Body of pancreas (tissue), 4 donors: Measurements from ENCODE around the gene TEX53. TPM values are rescaled to one million over a fixed set of nuclear protein-coding genes. Genes with fewer than 3 reads are reported as not detected.

Experiments used
- ATAC-seq: fragments of 150-250 bp; one replicate; pipeline ENCODE4 v1.9.1; 2016
- DNase-seq, 4 donors: peaks; one replicate each; pipeline ENCODE4 v3.0.0-alpha.2; 2019
- H3K27ac ChIP-seq, 4 donors: fragments of 200-600 bp; sonication (generic); 1 replicate in 3 of 4; 2 replicates in 1 of 4; pipeline versions ENCODE4 v1.5.1 to v1.6.1; 2016 to 2019; ENCODE audit warnings: mild to moderate bottlenecking in 1 of 4, mixed read lengths in 1 of 4, moderate library complexity in 1 of 4
- H3K27me3 ChIP-seq, 2 donors: fragments of 200-600 bp; sonication (generic); one replicate each; pipeline ENCODE4 v1.6.0; 2016; ENCODE audit warnings: mild to moderate bottlenecking in 1 of 2
- H3K36me3 ChIP-seq, 2 donors: fragments of 200-600 bp; sonication (generic); replicated peaks in 1 of 2; 2 replicates each; pipeline ENCODE4 v1.5.1; 2016; ENCODE audit warnings: low read depth in 2 of 2; ENCODE audit not compliant: insufficient read depth in 1 of 2
- H3K4me1 ChIP-seq: fragments of 200-600 bp; sonication (generic); one replicate; pipeline ENCODE4 v1.6.0; 2016
- H3K4me3 ChIP-seq, 2 donors: fragments of 200-600 bp; sonication (generic); 1 replicate in 1 of 2; 2 replicates in 1 of 2; pipeline ENCODE4 v1.5.1; 2016 to 2019
- H3K9me3 ChIP-seq, 3 donors: fragments of 200-600 bp; sonication (generic); 1 replicate in 2 of 3; 2 replicates in 1 of 3; pipeline ENCODE4 v1.5.1; 2016
- POLR2A ChIP-seq, 3 donors: fragments of 450-650 bp; IDR thresholded peaks; one replicate each; pipeline ENCODE4 v1.6.1; 2016; ENCODE audit warnings: antibody characterized with exemption in 3 of 3, mild to moderate bottlenecking in 2 of 3
- WGBS, 2 donors: methylation state at CpG; one replicate each; pipeline ENCODE4 v1.1.5; 2017; 5-methylcytosine and 5-hydroxymethylcytosine counted together
- intact Hi-C: fragments of 100-400 bp; cut with DNase I; formaldehyde crosslinking; loops from one replicate; pipeline ENCODE4 v1.15.1; 2023
- total RNA-seq, 2 donors: library from RNA; depleted of rRNA; stranded (reverse); fragments of >200 nt; gene quantifications; one replicate each; pipeline ENCODE4 v1.1.0, GENCODE V29; 2016
- TF ChIP-seq, protein P1 (sequence below), 7 experiments: fragments of 450-650 bp in 4 of 7; fragments of 200-600 bp in 3 of 7; sonication (generic) in 3 of 7; IDR thresholded peaks; one replicate each; pipeline ENCODE4 v1.5.1; 2016 to 2019; ENCODE audit warnings: antibody characterized with exemption in 7 of 7

TEX53 gene
- total RNA-seq, 2 donors from 2014 or later, result not detected

- Histone ChIP-seq H3K4me1 (no peaks in the 10 kb centered on the region), H3K27me3 (no peaks in the 10 kb centered on the region), H3K36me3 (no peaks in the 10 kb centered on the region), H3K9me3 (no peaks in the 10 kb centered on the region), H3K27ac (no peak overlapping the region), H3K4me3 (no peak overlapping the region)
- intact Hi-C loops, result no loop called here
- 39 to 49% methylated on average over 3 of the region's 3 CpGs for WGBS, 2 donors
- TF ChIP-seq POLR2A (IDR thresholded peaks at IDR 0.05), result no peak
- TF ChIP-seq, protein P1, sequence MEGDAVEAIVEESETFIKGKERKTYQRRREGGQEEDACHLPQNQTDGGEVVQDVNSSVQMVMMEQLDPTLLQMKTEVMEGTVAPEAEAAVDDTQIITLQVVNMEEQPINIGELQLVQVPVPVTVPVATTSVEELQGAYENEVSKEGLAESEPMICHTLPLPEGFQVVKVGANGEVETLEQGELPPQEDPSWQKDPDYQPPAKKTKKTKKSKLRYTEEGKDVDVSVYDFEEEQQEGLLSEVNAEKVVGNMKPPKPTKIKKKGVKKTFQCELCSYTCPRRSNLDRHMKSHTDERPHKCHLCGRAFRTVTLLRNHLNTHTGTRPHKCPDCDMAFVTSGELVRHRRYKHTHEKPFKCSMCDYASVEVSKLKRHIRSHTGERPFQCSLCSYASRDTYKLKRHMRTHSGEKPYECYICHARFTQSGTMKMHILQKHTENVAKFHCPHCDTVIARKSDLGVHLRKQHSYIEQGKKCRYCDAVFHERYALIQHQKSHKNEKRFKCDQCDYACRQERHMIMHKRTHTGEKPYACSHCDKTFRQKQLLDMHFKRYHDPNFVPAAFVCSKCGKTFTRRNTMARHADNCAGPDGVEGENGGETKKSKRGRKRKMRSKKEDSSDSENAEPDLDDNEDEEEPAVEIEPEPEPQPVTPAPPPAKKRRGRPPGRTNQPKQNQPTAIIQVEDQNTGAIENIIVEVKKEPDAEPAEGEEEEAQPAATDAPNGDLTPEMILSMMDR (IDR thresholded peaks at IDR 0.05), result no peak
- DNase-seq (peak in 2 of 4 donors; percentile 28 to 41), ATAC-seq (no peak)
Measured at GRCh38 chr9:114677418-114677817, 19.8 kb upstream of the TEX53 start.

GRCh38 chr9:114676901-114677300, 19.3 kb upstream of the TEX53 start:
- H3K9me3 ChIP-seq, result no peaks in the 10 kb centered on the region
- H3K27me3 ChIP-seq, result no peaks in the 10 kb centered on the region
- intact Hi-C loops, result no loop called here
- no peak overlapping the region for H3K4me3 ChIP-seq
- H3K36me3 ChIP-seq, result no peaks in the 10 kb centered on the region
- DNase-seq (no peak), ATAC-seq (no peak)
- no peak overlapping the region for H3K27ac ChIP-seq
- WGBS, 2 donors, result 87 to 91% methylated on average over 4 of the region's 4 CpGs
- no peak for TF ChIP-seq POLR2A (IDR thresholded peaks at IDR 0.05)
- TF ChIP-seq, protein P1 (IDR thresholded peaks at IDR 0.05), result no peak
- H3K4me1 ChIP-seq, result peaks cover 4% of the 10 kb centered on the region

GRCh38 chr9:114674798-114675540, 17.4 kb upstream of the TEX53 start:
- 83 to 89% methylated on average over 3 of the region's 3 CpGs for WGBS, 2 donors

GRCh38 chr9:114674076-114674797, 16.6 kb upstream of the TEX53 start:
- DNase-seq, result no peak
- WGBS, 2 donors, result 89 to 97% methylated on average over 2 of the region's 2 CpGs
- ATAC-seq, result no peak
- H3K4me3 ChIP-seq, result no peak overlapping the region
- intact Hi-C loops, result no loop called here
- no peaks in the 10 kb centered on the region for H3K27me3 ChIP-seq
- H3K4me1 ChIP-seq, result peaks cover 14% of the 10 kb centered on the region
- no peaks in the 10 kb centered on the region for H3K9me3 ChIP-seq
- TF ChIP-seq, protein P1 (IDR thresholded peaks at IDR 0.05), result no peak
- TF ChIP-seq POLR2A (IDR thresholded peaks at IDR 0.05), result no peak
- H3K36me3 ChIP-seq, result no peaks in the 10 kb centered on the region
- no peak overlapping the region for H3K27ac ChIP-seq

More at GRCh38 chr9:114674798-114675540, 17.4 kb upstream of the TEX53 start:
- H3K27ac ChIP-seq, result no peak overlapping the region
- no peak overlapping the region for H3K4me3 ChIP-seq
- no peaks in the 10 kb centered on the region for H3K36me3 ChIP-seq
- H3K27me3 ChIP-seq, result no peaks in the 10 kb centered on the region
- intact Hi-C loops, result no loop called here
- peaks cover 14% of the 10 kb centered on the region for H3K4me1 ChIP-seq
- ATAC-seq (no peak), DNase-seq (no peak)
- no peak for TF ChIP-seq POLR2A (IDR thresholded peaks at IDR 0.05)
- TF ChIP-seq, protein P1 (IDR thresholded peaks at IDR 0.05), result no peak
- no peaks in the 10 kb centered on the region for H3K9me3 ChIP-seq
